GM12878 (cell line): ENCODE results near the gene TYK2.

Experiments used
- CTCF ChIP-seq, 3 experiments: IDR thresholded peaks in 2 of 3; conservative IDR thresholded peaks in 1 of 3; 2 replicates each; pipeline ENCODE4 v1.5.1; 2011; ENCODE audit warnings: low read depth in 3 of 3, low read length in 3 of 3, mild to moderate bottlenecking in 3 of 3, control low read depth in 2 of 3, moderate library complexity in 2 of 3, inconsistent platforms in 1 of 3, mixed read lengths in 1 of 3; ENCODE audit not compliant: control insufficient read depth in 2 of 3, insufficient read depth in 1 of 3; ENCODE audit errors: extremely low read depth in 1 of 3
- EED ChIP-seq: sonication (generic); IDR thresholded peaks from 2 replicates; pipeline ENCODE4 v1.6.1; 2016; ENCODE audit warnings: antibody characterized with exemption, low read depth
- EZH2 ChIP-seq: IDR thresholded peaks from 2 replicates; pipeline ENCODE4 v1.6.1; 2012; ENCODE audit warnings: low read depth, mild to moderate bottlenecking, control low read depth, inconsistent platforms, low read length, borderline replicate concordance; ENCODE audit not compliant: control insufficient read depth
- FOS ChIP-seq: IDR thresholded peaks from 3 replicates; pipeline ENCODE4 v1.6.1; 2011; ENCODE audit warnings: borderline replicate concordance; ENCODE audit not compliant: insufficient read length; ENCODE audit errors: extremely low read depth
- FOXM1 ChIP-seq: IDR thresholded peaks from 2 replicates; pipeline ENCODE4 v1.6.1; 2012; ENCODE audit warnings: low read depth, mild to moderate bottlenecking, inconsistent platforms, low read length, moderate library complexity
- IRF3 ChIP-seq: fragments of 450-650 bp; IDR thresholded peaks from 2 replicates; pipeline ENCODE4 v1.6.1; 2014; ENCODE audit warnings: mild to moderate bottlenecking
- MAX ChIP-seq: IDR thresholded peaks from 2 replicates; pipeline ENCODE4 v1.6.1; 2012; ENCODE audit warnings: low read depth, low read length, improper control_type of control experiment
- MEF2A ChIP-seq: IDR thresholded peaks from 2 replicates; pipeline ENCODE4 v1.6.1; 2011; ENCODE audit warnings: low read depth, mild to moderate bottlenecking, low read length, moderate library complexity; ENCODE audit not compliant: insufficient read depth
- PRDM15 ChIP-seq: fragments of 450-650 bp; formaldehyde crosslinking; IDR thresholded peaks from 2 replicates; pipeline ENCODE4 v1.4.0; 2020; ENCODE audit warnings: mild to moderate bottlenecking, moderate library complexity
- RBBP5 ChIP-seq: fragments of 200-600 bp; sonication (generic); conservative IDR thresholded peaks from 2 replicates; pipeline ENCODE4 v1.6.1; 2016
- RFX5 ChIP-seq: IDR thresholded peaks from 2 replicates; pipeline ENCODE4 v1.6.1; 2011; ENCODE audit warnings: low read depth, low read length, improper control_type of control experiment
- SIN3A ChIP-seq: IDR thresholded peaks from 2 replicates; pipeline ENCODE4 v1.6.1; 2012; ENCODE audit warnings: low read depth, low read length, improper control_type of control experiment
- SMAD5 ChIP-seq: IDR thresholded peaks from 2 replicates; pipeline ENCODE4 v1.6.1; 2016; ENCODE audit warnings: antibody characterized with exemption, low read depth
- SMARCA5 ChIP-seq: fragments of 450-650 bp; IDR thresholded peaks from 2 replicates; pipeline ENCODE4 v1.6.1; 2017; ENCODE audit warnings: mild to moderate bottlenecking

GRCh38 chr19:10325732-10326131, 54.6 kb downstream of the TYK2 start:
- no peak for TF ChIP-seq SMARCA5
- no peak for TF ChIP-seq SMAD5
- TF ChIP-seq CTCF (IDR thresholded peaks at IDR 0.05 in 2 of 3, conservative IDR thresholded peaks at IDR 0.05 in 1 of 3; ENCODE audit: control insufficient read depth in 2 of 3, extremely low read depth in 1 of 3, insufficient read depth in 1 of 3, low read depth in 3 of 3, low read length in 3 of 3), result no peak
- no peak for TF ChIP-seq PRDM15
- TF ChIP-seq IRF3, result no peak
- TF ChIP-seq EZH2, result no peak
- no peak for TF ChIP-seq RBBP5
- no peak for TF ChIP-seq RFX5
- TF ChIP-seq MAX, result no peak
- no peak for TF ChIP-seq SIN3A
- TF ChIP-seq FOXM1, result no peak
- no peak for TF ChIP-seq MEF2A
- no peak for TF ChIP-seq FOS
- TF ChIP-seq EED, result no peak
